NCI-H2107 treated with DMSO at 0.1 percent for 48 hours (cell line): ENCODE results near the gene ELP5.
A peak's percentile ranks its signal among the peaks of the same experiment; 100 is the strongest.
"Not testable (repeated sequence)": the region's sequence is repeated elsewhere in the genome, so short reads cannot be mapped to it uniquely, and the experiment has no call there.

Experiments used
- DNase-seq: peaks from one replicate; lab custom pipeline; 2025; ENCODE audit not compliant: unreplicated experiment; lab: John Stamatoyannopoulos, UW

The ELP5 gene

GRCh38 chr17:7235693-7236665, 16.0 kb upstream of the ELP5 start:
- DNase-seq = no peak

GRCh38 chr17:7236808-7237207, 15.2 kb upstream of the ELP5 start:
- DNase-seq = no peak

GRCh38 chr17:7237266-7237760, 14.7 kb upstream of the ELP5 start:
- no peak for DNase-seq

- no peak for DNase-seq
Measured at GRCh38 chr17:7237761-7238419, 14.1 kb upstream of the ELP5 start.

GRCh38 chr17:7238420-7239090, 13.5 kb upstream of the ELP5 start:
- no peak for DNase-seq

DNA sequence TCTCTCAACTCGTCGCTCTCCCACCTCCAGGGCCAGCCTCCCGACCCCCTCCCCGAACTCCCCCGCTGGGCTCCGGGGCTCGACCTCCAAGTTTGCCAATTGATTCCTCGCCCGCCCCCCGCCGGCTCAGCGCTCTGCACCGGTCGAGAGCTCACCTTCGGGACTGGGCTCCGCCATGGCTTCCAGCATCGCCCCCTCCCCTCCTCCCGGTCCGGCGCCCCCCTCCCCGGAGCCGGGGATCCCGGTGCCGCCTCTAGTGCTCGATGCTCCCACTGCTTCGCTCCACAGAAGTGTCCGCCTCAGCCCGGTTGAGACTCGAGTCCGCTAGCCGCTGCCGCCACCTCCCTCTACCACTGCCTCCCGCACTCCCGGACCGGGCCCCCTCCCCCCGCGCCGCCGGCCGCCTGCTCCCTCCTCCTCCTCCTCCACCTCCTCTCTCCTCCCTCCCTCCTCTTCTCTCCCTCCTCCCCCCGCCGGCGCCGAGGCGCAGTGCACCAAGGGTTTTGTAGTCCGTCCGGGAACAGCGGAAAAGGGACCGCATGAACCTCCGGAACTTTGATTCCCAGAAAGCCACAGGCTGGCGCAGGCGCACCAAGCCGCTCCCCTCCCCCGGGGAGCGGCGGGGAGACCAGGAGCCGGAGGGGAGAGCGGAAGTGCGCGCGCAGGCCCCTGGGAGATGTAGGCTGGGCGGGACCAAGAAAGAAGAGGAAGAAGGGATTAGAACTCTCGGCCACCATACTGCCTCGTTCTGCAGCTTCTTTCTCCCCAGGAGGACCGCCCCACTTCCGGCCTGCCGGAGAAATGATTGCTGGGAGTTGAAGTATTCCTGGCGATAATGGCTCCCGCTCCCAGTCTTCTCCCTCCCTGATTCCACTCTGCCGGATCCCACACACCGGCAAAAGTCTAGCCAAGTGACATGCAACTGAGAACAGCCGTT, 12.7 kb upstream of the ELP5 start, which contains the start of gene PHF23:
Gene PHF23 (minus strand): TSS at position 367 of the 937 bp plus-strand sequence. CDS start 178 bp downstream, at position 189.
- peak; percentile 94 for DNase-seq

- DNase-seq = no peak
Measured at GRCh38 chr17:7240375-7240774, 11.6 kb upstream of the ELP5 start.

DNA sequence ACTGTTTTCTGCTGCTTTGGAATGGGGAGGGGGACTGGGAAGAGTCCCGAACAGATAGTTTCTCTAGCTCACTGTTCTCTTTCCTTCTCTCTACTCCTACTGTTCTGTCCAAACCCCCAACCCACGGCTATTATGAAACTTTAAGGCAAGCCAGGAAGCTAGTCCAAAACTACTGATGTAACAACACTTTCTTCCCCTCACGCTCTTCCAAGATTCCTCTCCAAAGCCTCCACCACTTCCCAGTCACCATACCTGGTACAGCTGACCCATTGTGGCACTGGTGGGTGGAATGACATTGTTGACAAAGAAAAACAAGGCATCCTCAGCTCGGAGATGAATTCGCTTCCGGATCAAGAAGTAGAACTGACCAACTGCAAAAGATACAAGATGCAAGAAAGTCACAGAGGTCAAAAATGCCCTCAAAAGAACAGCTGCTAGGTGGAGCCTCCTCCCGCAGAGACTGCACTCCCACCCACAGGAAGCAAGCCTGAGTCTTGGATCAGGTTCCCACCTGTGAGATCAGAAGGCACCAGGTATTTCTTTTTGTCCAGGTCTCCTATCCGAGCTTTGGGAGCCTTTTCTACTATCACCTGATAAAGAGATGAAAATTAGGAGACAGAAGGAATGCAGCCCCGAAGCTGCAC, 10.8 kb upstream of the ELP5 start:
- no peak for DNase-seq

DNA sequence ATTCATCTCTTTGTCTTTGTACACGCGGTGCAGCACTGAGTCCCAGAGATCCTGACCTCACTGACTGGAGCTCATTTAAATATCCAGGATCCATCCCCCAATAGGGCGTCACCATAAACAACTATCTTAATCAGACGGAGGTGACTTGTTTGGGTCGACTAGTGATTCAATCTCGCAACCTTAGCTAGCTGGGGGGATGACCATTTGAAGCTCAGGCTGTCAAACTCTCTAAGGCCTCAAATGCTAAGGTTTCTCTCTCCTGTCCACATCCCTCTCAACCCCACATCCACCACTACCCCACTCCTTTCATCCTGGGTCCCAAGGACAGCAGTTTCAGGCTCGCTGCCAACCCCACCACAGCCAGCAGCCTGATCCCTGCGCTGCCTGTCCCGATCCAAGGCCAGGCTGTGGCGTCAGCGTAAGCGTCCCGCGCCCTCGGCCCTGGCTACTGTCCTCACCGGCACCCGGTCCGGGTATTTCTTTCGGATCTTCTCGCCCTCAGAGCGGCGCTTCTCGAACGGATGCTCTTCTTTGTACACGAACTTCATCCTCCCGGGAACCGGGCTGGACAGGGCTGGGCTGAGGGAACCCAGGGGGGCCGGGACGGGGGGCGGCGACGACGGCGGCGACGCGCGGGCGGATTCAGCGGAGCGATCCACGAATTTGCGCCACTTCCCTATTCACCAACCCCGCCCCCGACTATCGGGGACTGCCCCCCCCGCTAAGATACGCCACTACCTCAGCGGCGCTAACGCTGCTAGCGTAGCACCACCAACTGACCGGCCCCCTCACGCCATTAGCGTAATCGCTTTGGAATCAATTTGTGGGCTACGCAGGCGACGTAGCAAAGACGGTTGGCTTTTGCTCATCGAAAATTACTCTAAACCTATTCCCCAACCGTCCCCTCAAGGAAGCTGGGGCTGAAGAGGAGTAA, 10.0 kb upstream of the ELP5 start, which contains the start of gene GABARAP:
Gene GABARAP (minus strand): TSS at position 667 of the 934 bp plus-strand sequence. CDS start 119 bp downstream, at position 548.
- DNase-seq = peak; percentile 69

GRCh38 chr17:7242717-7243452, 9.1 kb upstream of the ELP5 start:
- peak; percentile 73 for DNase-seq

DNA sequence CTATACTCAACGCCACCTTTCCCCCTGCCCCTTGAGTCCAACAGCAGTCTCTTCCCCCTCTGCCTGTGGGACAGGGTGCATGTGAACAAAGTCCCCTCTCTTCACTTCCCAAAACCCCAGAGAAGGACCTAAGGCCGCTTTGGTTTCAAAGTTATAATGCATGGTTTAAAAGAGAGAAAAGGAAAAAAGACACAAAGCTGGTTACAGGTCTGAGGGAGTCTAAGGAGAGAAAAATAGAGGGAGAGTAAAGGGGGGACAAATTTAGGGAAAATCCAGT, 8.6 kb upstream of the ELP5 start:
- no peak for DNase-seq

DNA sequence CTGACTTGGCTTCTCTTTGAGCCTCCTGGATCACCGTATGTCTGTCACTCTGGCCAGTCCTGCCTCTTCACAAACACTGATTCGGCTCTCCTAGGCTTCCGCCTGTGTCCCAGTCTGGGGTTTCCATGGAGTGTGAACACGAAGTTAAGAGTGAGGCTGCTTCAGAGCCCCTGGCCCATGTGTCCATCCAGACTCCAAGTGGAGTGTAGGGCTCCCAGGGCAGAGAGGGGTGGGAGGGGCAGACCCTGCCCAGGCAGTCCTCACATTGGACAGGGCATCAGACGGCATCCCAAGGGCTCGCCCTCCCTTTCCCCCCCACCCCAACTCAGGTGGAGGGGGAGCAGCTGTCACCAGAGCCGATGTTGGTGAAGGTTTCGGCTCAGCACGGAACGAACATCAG, 8.2 kb upstream of the ELP5 start:
- not testable (repeated sequence) for DNase-seq

GRCh38 chr17:7246779-7247178, 5.2 kb upstream of the ELP5 start:
- no peak for DNase-seq

DNA sequence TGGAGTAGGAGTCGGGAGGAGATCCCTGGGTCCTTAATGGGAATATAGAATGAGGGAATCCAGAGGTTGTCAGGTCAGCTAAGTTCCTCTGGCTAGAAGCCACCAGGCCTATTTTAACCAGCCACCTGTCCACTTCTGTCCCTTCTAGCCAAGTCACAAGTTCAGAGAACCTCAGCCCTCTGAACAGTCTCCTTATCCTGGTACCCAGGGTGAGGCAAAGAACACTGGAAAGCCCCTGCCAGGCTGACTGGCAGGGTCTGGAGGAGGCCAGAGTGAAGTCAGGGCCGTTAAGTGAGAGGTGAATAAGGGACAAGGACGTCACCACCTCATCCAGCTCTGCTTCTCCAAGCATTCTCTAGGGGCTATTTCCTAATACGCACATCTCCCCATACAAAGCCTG, 3.2 kb upstream of the ELP5 start:
- DNase-seq = no peak

GRCh38 chr17:7249214-7249613, 2.8 kb upstream of the ELP5 start:
- DNase-seq = no peak

DNA sequence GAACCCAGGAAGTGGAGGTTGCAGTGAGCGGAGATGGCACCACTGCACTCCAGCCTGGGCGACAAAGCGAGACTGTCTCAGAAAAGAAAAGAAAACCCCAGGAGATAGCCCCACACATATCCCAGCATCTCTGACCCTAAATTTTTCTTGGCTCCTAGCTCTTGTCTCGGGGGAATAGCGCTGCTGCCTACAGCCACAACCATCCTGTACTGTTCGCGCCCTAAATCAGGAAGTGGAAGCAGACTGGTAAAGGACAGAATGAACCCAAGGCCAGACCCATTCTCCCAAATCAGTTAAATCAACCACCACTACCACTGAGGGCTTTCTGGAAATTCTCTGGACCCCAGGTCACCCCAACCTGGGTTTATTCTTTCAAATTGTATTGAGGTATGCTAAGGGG, 2.2 kb upstream of the ELP5 start:
- no peak for DNase-seq

DNA sequence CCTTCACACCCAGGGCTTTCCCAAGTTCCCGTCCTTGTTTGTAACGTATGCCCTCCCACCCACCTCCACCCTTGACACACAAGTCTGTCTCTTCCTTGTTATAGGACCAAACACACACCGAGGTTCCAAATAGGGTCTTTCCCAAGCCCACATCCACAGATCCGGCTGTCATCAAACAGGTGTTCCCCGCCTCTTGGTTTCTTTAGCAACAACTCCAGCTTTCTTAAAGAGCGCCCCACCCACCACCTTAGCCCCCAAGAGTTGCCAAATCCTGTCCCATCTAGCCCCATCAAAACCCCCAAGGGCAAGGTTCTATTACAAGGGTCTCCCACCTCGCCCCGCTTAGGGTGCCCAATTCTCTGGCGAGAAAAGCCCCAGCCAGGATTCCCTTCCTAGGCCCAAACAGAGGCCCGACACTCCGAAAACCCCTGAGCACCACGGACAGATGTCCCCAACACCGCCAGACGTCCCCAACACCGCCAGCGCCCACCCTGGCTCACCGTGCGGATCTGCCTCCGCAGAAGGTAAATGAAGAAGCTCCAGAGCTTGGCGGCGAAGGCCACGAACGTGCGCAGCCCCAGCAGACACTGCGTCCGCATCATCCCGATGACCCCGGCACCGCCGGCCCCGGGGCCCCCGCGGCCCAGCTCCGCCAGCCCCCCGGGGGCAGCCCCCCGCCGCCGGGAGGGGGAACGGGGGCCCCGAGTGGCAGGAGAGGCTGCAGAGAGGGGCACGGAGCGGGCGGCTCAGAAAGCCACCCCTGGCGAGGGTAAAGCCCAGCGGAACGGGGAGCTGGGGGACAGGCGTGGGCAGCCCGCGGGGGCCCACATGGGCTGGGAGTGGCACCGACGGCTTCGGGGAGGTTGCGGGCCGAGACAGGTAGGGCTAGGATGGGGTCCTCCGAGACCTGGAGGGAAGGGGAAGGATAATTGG, 1.1 kb upstream of the ELP5 start:
- no peak for DNase-seq
